ENCODE data around the gene RASSF6. TPM values are rescaled to one million over a fixed set of nuclear protein-coding genes. Genes with fewer than 3 reads are reported as not detected.
"Not testable (repeated sequence)": the region's sequence is repeated elsewhere in the genome, so short reads cannot be mapped to it uniquely, and the experiment has no call there.

Gene RASSF6
- total RNA-seq, 1 donor from 2014 or later, result 5.3 TPM

DNA sequence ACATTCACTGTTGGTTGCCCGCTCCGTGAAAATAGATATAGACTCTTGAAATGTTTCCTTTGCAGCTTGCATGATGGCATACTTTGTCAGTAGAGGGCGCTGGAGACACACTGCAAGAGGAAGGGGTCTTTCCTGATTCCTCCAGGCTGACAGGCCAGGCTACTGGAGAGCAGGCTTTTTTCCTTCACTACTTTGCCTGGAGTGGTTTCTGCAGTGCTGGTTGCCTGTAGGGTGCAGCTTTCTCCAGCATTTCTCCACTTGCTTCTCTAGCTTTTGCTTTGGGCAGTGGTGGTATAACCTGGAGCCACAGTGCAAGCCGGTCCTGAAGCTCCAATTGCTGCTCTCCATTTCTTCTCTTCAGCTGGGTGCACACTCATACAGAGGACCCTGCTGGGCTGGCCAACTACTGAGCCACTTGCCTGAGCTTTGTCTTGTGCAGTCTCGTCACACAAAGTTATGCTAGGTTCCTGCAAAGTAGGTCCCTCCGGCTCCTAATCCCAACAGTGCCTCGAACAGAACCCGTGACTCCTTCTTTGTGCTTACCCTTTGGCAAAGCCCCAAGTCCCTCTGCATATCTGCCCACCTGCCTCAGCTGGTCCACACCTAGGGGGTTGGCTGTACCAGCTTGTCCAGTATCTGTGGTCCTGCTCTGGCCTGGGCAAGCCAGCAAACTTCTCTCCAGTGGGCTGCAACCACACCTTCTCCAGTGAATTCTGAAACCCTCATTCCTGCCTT is 46.3 kb downstream of the RASSF6 start:
- Mint-ChIP-seq H3K36me3 (no peaks in the 10 kb centered on the region), H3K4me1 (ENCODE audit: unreplicated experiment) (no peaks in the 10 kb centered on the region), H3K27ac (no peak overlapping the region), H3K27me3 (no peaks in the 10 kb centered on the region), H3K4me3 (no peak overlapping the region), H3K9me3 (no peaks in the 10 kb centered on the region)
- DNase-seq (ENCODE audit: extremely low spot score, unreplicated experiment), result peak; percentile 70
- TF ChIP-seq, protein P1, sequence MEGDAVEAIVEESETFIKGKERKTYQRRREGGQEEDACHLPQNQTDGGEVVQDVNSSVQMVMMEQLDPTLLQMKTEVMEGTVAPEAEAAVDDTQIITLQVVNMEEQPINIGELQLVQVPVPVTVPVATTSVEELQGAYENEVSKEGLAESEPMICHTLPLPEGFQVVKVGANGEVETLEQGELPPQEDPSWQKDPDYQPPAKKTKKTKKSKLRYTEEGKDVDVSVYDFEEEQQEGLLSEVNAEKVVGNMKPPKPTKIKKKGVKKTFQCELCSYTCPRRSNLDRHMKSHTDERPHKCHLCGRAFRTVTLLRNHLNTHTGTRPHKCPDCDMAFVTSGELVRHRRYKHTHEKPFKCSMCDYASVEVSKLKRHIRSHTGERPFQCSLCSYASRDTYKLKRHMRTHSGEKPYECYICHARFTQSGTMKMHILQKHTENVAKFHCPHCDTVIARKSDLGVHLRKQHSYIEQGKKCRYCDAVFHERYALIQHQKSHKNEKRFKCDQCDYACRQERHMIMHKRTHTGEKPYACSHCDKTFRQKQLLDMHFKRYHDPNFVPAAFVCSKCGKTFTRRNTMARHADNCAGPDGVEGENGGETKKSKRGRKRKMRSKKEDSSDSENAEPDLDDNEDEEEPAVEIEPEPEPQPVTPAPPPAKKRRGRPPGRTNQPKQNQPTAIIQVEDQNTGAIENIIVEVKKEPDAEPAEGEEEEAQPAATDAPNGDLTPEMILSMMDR (conservative IDR thresholded peaks at IDR 0.05), result peak; percentile 91

DNA sequence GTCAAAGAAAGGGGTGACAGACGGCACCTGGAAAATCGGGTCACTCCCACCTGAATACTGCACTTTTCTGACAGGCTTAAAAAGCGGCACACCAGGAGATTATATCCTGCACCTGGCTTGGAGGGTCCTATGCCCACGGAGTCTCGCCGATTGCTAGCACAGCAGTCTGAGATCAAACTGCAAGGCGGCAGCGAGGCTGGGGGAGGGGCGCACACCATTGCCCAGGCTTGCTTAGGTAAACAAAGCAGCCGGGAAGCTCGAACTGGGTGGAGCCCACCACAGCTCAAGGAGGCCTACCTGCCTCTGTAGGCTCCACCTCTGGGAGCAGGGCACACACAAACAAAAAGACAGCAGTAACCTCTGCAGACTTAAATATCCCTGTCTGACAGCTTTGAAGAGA is 69.4 kb downstream of the RASSF6 start:
- not testable (repeated sequence) for H3K9me3 Mint-ChIP-seq, H3K36me3 Mint-ChIP-seq

DNA sequence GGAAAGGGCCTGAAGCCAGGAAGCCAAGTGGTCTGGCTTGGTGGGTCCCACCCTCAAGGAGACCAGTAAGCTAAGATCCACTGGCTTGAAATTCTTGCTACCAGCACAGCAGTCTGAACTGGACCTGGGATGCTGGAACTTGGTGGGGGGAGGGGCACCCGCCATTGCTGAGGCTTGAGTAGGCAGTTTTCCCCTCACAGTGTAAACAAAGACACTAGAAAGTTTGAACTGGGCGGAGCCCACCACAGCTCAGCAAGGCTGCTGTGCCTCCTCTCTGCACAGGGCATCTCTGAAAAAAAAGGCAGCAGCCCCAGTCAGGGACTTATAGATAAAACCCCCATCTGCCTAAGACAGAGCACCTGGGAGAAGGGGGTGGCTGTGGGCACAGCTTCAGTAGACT is 75.6 kb downstream of the RASSF6 start:
- TF ChIP-seq, protein P1 (conservative IDR thresholded peaks at IDR 0.05), result no peak
- Mint-ChIP-seq H3K4me1 (ENCODE audit: unreplicated experiment) (no peaks in the 10 kb centered on the region), H3K27ac (no peak overlapping the region), H3K9me3 (no peaks in the 10 kb centered on the region), H3K36me3 (no peaks in the 10 kb centered on the region), H3K27me3 (no peaks in the 10 kb centered on the region), H3K4me3 (no peak overlapping the region)
- no peak for DNase-seq (ENCODE audit: extremely low spot score, unreplicated experiment)

More for the DNA sequence above, 69.4 kb downstream of the RASSF6 start:
- not testable (repeated sequence) for H3K27me3 Mint-ChIP-seq; DNase-seq (ENCODE audit: extremely low spot score, unreplicated experiment); H3K4me3 Mint-ChIP-seq; H3K4me1 Mint-ChIP-seq (ENCODE audit: unreplicated experiment); H3K27ac Mint-ChIP-seq

DNA sequence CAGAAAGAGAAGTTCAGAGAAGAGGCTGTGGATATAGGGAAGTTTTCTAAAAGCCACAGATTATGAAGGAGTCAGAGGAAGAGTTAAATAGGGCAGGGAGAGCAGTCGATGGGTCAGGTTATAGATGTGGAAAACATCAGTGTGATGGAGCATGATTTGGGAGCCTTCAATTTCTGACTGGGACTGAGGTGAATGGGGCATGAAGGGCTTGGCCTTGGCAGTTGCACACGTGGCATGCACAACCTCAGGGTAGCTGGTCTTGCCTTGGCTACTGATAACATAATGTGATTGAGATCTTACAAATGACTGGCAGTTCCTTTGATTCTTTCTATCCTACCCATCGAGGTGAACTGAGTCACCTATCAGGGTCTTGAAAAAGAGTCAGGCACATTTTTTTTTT is 79.0 kb downstream of the RASSF6 start:
- Mint-ChIP-seq H3K4me3 (no peak overlapping the region), H3K9me3 (no peaks in the 10 kb centered on the region), H3K36me3 (no peaks in the 10 kb centered on the region), H3K27me3 (no peaks in the 10 kb centered on the region), H3K27ac (no peak overlapping the region), H3K4me1 (ENCODE audit: unreplicated experiment) (no peaks in the 10 kb centered on the region)
- TF ChIP-seq, protein P1 (conservative IDR thresholded peaks at IDR 0.05), result no peak
- DNase-seq (ENCODE audit: extremely low spot score, unreplicated experiment), result no peak

DNA sequence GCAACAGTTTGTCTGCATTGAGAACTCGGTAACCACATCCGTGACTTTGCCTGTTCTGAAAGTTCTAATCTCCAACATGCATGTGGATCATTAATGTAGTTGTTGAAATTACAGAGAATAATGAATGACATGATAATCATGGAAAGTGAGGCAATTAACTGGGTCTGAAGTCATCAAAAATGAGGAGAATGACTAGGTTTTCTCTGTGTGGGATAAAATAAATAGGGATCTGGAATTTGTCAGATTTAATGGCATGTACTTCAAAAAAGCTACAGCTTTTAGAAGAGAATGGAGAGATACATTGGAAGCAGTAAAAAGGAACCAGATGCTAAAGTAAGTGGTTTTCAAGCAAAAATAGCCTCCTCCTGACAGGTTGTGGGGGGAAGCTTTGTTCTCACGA is 79.4 kb downstream of the RASSF6 start:
- no peak overlapping the region for H3K27ac Mint-ChIP-seq

DNA sequence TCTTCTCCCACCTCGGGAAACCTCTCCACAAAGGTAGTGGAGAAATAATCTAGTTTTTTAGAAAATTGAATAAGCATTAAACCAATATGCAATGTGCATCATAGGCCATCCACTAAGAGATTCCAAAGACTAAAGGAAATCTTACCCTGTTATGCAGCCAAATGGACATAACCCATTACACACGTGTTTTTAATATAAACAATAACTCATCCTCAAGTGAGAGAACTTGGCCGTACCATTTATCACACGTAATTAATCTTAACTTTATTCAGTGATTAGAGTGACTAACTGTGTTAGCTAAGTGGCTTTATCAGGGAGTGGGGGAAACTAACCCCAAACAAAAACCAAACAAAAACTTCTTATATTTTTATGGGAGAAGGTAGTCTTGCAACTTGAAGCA is 80.8 kb downstream of the RASSF6 start:
- Mint-ChIP-seq H3K9me3 (no peaks in the 10 kb centered on the region), H3K4me3 (no peak overlapping the region), H3K4me1 (ENCODE audit: unreplicated experiment) (no peaks in the 10 kb centered on the region), H3K27ac (no peak overlapping the region), H3K36me3 (no peaks in the 10 kb centered on the region), H3K27me3 (no peaks in the 10 kb centered on the region)
- TF ChIP-seq, protein P1 (conservative IDR thresholded peaks at IDR 0.05), result no peak
- no peak for DNase-seq (ENCODE audit: extremely low spot score, unreplicated experiment)

More for the DNA sequence above, 79.4 kb downstream of the RASSF6 start:
- Mint-ChIP-seq H3K27me3 (no peaks in the 10 kb centered on the region), H3K4me1 (ENCODE audit: unreplicated experiment) (no peaks in the 10 kb centered on the region), H3K36me3 (no peaks in the 10 kb centered on the region), H3K9me3 (no peaks in the 10 kb centered on the region), H3K4me3 (no peak overlapping the region)
- TF ChIP-seq, protein P1 (conservative IDR thresholded peaks at IDR 0.05), result no peak
- no peak for DNase-seq (ENCODE audit: extremely low spot score, unreplicated experiment)

Measured in type B pancreatic cell (in vitro differentiated cells).